22Rv1 (cell line): ENCODE results near the gene GUCD1.
A peak's percentile ranks its signal among the peaks of the same experiment; 100 is the strongest.

Experiments used
- H3K27ac ChIP-seq: fragments of 450-650 bp; 2 replicates; pipeline ENCODE4 v1.5.1; 2017
- CTCF ChIP-seq: fragments of 450-650 bp; IDR thresholded peaks from 2 replicates; pipeline ENCODE4 v1.5.1; 2017; ENCODE audit warnings: mild to moderate bottlenecking
- ZFX ChIP-seq: fragments of 450-650 bp; IDR thresholded peaks from 2 replicates; pipeline ENCODE4 v1.6.1; 2017; ENCODE audit warnings: antibody characterized with exemption, borderline replicate concordance

The GUCD1 gene

GRCh38 chr22:24525416-24526037, 29.4 kb downstream of the GUCD1 start:
- peak overlapping the region; percentile 22; the same call in 1 of the 2 replicates for H3K27ac ChIP-seq

GRCh38 chr22:24523873-24524272, 31.1 kb downstream of the GUCD1 start:
- H3K27ac ChIP-seq = no peak overlapping the region
- no peak for TF ChIP-seq CTCF

More at GRCh38 chr22:24525416-24526037, 29.4 kb downstream of the GUCD1 start:
- no peak for TF ChIP-seq ZFX
- peak; percentile 95 for TF ChIP-seq CTCF

- TF ChIP-seq ZFX = no peak
- peak; percentile 85 for TF ChIP-seq CTCF
- H3K27ac ChIP-seq = peak overlapping the region; percentile 37; the same call in 1 of the 2 replicates
Measured at GRCh38 chr22:24521791-24522245, 33.1 kb downstream of the GUCD1 start.

DNA sequence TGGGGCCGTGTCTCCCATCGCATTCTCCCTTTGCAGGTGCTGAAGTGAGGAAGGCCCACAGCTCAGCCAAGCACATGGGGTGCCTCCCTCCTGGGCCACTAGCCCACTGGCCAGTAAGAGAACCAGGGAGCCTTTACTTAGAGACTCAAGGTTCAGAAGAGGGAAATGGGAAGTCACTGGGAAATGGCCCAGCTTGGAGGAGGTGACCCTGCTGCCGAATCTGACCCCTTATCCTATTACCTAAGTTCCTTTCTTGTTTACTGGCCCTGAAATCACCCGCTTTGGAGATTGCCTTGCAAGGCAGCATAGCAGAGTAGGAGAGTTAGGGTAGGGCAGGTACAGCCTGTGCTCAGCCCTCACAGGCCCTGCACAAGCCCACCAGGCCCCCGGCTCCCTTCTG, 35.4 kb downstream of the GUCD1 start:
- TF ChIP-seq ZFX (no peak), CTCF (no peak)
- H3K27ac ChIP-seq = no peak overlapping the region

- no peak overlapping the region for H3K27ac ChIP-seq
- TF ChIP-seq CTCF (no peak), ZFX (no peak)
Measured at GRCh38 chr22:24518771-24519485, 36.0 kb downstream of the GUCD1 start.

- no peak overlapping the region for H3K27ac ChIP-seq
Measured at GRCh38 chr22:24518228-24518627, 36.7 kb downstream of the GUCD1 start.

More at GRCh38 chr22:24518228-24518627, 36.7 kb downstream of the GUCD1 start:
- TF ChIP-seq CTCF (no peak), ZFX (no peak)
